ENCODE results near the gene TFEB.

TFEB gene

DNA sequence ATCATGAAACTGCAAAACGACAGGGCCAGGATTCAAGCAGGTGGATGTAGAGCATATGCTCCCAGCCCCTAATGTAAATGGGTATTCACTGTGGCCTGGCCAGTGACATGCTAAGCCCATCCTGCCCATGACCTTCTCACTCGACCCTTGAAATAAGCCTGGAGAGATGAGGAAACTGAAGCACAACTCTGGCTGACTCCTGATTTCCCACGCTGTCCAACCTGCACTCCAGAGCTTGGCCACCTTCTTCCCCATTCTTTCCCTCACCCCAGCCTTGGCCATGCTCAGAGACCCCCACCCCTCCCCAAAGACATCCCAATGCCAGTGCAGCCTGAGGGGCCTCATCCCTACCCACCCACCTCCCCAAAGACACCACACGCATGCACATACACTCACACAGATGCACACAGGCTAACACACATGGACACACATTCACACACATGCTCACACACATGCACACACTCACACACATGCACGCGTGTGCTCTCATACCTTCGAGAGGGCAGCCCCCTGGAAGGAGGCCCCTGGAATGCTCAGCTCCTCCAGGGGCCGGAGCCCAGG, 12.4 kb downstream of the TFEB start:
- DNase-seq (ENCODE audit: low read depth, low spot score): no peak
- no peak overlapping the region for H3K4me3 ChIP-seq (ENCODE audit: low read depth, low read length)
- in situ Hi-C loops (cut with HindIII; ENCODE audit: low sequenced_read_pairs): no loop called here
- TF ChIP-seq, protein P1, sequence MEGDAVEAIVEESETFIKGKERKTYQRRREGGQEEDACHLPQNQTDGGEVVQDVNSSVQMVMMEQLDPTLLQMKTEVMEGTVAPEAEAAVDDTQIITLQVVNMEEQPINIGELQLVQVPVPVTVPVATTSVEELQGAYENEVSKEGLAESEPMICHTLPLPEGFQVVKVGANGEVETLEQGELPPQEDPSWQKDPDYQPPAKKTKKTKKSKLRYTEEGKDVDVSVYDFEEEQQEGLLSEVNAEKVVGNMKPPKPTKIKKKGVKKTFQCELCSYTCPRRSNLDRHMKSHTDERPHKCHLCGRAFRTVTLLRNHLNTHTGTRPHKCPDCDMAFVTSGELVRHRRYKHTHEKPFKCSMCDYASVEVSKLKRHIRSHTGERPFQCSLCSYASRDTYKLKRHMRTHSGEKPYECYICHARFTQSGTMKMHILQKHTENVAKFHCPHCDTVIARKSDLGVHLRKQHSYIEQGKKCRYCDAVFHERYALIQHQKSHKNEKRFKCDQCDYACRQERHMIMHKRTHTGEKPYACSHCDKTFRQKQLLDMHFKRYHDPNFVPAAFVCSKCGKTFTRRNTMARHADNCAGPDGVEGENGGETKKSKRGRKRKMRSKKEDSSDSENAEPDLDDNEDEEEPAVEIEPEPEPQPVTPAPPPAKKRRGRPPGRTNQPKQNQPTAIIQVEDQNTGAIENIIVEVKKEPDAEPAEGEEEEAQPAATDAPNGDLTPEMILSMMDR (IDR thresholded peaks at IDR 0.05; ENCODE audit: low read depth, low read length): no peak

DNA sequence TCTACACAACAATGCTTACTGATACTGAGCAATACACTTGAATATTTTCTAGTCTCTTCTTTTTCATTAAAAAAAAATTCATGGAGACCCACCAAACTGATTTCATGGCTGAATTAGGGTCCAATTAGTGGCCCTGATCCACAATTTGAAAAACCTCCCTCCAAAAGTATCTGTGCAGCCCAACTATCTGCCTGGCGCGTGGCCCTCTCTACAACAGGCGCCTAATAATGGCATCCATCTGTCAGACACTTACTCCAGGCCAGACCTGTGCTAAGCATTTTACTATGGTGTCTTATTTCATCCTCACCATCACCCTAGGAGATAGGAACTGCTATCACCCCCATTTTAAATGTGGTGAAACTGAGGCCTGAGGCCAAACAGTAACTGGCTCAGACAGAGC, 14.0 kb downstream of the TFEB start:
- TF ChIP-seq, protein P1 (IDR thresholded peaks at IDR 0.05; ENCODE audit: low read depth, low read length): no peak
- in situ Hi-C loops (cut with HindIII; ENCODE audit: low sequenced_read_pairs): no loop called here
- no peak for DNase-seq (ENCODE audit: low read depth, low spot score)
- no peak overlapping the region for H3K4me3 ChIP-seq (ENCODE audit: low read depth, low read length)

GRCh38 chr6:41720783-41721182, 14.6 kb downstream of the TFEB start:
- TF ChIP-seq, protein P1 (IDR thresholded peaks at IDR 0.05; ENCODE audit: low read depth, low read length): no peak
- no peak for DNase-seq (ENCODE audit: low read depth, low spot score)
- in situ Hi-C loops (cut with HindIII; ENCODE audit: low sequenced_read_pairs): no loop called here
- H3K4me3 ChIP-seq (ENCODE audit: low read depth, low read length): no peak overlapping the region

- in situ Hi-C loops (cut with HindIII; ENCODE audit: low sequenced_read_pairs): no loop called here
- TF ChIP-seq, protein P1 (IDR thresholded peaks at IDR 0.05; ENCODE audit: low read depth, low read length): no peak
- no peak for DNase-seq (ENCODE audit: low read depth, low spot score)
- H3K4me3 ChIP-seq (ENCODE audit: low read depth, low read length): no peak overlapping the region
These were observed 15.2 kb downstream of the TFEB start for GRCh38 chr6:41720262-41720620.

DNA sequence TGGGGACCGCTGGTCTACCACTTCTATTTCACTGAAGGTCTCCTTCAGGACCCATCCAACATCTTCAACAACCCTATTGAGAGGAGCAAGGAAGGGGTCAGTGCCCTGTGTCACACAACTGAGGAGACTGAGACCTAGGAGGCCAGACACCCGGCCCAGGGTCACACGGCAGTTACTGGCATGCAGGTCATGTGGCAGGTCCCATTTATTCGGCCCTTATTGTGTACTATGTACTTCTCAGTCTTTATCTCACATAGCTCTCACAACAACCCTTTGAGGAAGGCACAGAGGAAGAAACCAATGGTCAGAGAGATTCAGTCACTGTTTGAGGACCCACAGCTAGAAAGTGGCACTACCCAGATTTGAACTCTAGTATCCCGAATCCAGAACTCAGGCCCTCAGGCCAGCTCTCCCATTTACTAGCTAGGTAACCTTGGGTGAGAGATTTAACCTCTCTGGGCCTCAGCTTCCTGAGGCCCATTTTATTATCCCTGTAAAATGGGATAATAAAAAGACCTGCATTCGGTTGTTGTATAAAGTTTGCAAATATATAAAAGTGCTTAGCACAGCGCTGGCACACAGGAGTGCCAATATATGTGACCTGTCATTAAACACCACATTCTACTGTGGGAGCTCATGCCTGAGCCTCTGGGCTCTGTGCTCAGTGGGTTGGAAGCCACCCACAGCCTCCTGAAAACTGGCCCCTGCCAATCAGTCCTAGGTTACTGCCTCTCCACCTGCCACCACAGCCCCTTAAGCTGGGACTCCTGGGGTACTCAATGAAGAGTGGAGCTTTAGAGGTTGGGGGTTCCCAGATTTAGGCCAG, 15.8 kb downstream of the TFEB start:
- DNase-seq (ENCODE audit: low read depth, low spot score): no peak
- TF ChIP-seq, protein P1 (IDR thresholded peaks at IDR 0.05; ENCODE audit: low read depth, low read length): no peak
- in situ Hi-C loops (cut with HindIII; ENCODE audit: low sequenced_read_pairs): no loop called here
- no peak overlapping the region for H3K4me3 ChIP-seq (ENCODE audit: low read depth, low read length)

DNA sequence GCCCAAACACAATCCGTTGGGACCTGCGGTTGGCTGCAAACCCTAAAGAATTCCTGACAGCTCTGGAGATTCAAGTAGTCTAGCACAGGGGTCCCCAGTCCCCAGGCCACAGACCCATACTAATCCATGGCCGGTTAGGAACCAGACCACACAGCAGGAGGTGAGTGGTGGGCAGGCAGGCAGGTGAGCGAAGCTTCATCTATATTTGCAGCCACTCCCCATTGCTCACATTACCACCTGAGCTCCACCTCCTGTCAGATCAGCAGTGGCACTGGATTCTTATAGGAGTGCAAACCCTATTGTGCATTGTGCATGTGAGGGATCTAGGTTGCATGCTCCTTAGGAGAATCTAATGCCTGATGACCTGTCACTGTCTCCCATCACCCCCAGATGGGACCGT, 16.6 kb downstream of the TFEB start:
- DNase-seq (ENCODE audit: low read depth, low spot score): no peak
- TF ChIP-seq, protein P1 (IDR thresholded peaks at IDR 0.05; ENCODE audit: low read depth, low read length): no peak

More for the DNA sequence above, 16.6 kb downstream of the TFEB start:
- H3K4me3 ChIP-seq (ENCODE audit: low read depth, low read length): no peak overlapping the region
- in situ Hi-C loops (cut with HindIII; ENCODE audit: low sequenced_read_pairs): no loop called here

Data from astrocyte of the spinal cord (primary cell).